HG03097 (cell line): ENCODE data around the gene RSU1.
"Not testable (repeated sequence)": the region's sequence is repeated elsewhere in the genome, so short reads cannot be mapped to it uniquely, and the experiment has no call there.

ENCODE experiments used
- ATAC-seq: cut with Tn5 transposase; IDR thresholded peaks from one replicate; pipeline ENCODE4 v1.9.1; 2021; ENCODE audit not compliant: unreplicated experiment, low FRiP score

Gene RSU1

DNA sequence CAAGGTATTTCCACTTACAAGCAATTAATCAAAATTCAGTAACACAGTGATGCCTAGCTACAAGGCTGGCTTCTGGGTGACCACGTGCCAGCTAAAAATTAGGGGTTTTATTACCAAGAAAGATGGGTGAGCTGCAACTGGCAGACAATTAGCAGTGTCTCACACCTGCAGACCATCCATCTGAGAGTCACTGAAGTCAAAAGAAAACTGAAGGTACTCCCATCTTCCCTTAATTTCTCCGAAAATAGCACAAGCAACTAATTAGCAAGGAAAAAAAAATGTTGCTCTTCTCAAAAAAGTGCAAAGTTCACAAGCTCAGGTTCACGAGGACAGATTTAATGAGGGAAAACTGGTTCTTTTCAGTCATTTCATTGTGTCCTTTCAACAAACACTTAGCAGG is 28.4 kb downstream of the RSU1 start:
- ATAC-seq: no peak

- ATAC-seq: no peak
Observed at GRCh38 chr10:16788125-16788524, 29.1 kb downstream of the RSU1 start.

DNA sequence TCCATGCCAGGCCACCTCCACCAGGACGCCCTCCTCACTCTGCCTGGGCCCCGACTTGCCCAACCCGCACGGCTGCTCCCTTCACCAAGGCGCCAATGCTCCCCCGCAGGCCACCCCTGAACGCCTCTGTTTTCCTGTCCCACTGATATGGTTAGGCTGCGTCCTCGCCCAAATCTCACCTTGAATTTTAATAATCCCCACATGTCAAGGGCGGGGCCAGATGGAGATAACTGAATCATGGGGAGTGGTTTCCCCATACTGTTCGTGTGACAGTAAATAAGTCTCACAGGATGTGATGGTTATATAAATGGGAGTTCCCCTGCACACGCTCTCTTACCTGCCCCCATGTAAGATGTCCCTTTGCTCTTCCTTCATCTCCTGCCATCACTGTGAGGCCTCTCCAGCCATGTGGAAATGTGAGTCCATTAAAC is 29.8 kb downstream of the RSU1 start:
- peak; percentile 63 for ATAC-seq

- no peak for ATAC-seq
Observed at GRCh38 chr10:16780338-16780880, 36.8 kb downstream of the RSU1 start.

GRCh38 chr10:16779384-16779915 is 37.8 kb downstream of the RSU1 start:
- no peak for ATAC-seq

DNA sequence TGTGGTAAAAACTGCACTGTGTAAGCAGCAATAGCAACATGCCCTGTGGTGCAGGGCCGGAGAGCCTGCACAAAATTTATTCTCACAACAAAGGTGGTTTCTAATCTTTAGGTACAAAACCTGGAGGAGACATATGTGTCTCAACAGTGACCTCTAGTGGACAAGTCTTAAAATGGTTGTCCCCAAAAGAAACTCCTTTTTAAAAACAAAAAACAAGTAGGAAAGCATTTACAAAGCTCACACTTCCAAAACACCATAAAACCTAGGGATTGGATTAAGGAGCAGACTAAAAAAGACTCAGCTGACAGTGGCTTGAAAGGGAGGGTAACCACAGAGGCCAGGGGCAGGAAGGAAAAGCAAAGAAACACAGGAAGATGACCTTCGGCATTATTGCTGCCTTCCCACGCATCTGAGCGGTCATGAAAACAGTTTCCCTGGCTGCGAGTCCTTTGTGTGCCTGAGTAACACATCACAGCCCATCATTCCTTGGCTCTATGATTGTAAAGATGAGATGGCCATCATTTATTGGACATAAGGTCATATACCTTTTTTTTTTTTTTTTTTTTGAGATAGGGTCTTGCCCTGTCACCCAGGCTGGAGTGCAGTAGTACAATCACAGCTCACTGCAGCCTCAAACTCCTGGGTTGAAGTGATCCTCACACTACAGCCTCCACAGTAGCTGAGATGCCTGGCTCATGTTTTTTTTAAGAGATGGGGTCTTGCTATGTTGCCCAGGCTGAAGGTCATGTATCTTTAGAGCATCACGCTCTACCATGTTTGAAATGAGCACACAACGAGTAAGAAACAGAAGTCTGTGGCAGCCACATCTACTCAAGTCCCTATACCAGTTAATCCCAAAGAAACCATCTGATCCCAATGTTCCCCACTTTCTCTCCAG is 39.5 kb downstream of the RSU1 start:
- ATAC-seq: no peak

DNA sequence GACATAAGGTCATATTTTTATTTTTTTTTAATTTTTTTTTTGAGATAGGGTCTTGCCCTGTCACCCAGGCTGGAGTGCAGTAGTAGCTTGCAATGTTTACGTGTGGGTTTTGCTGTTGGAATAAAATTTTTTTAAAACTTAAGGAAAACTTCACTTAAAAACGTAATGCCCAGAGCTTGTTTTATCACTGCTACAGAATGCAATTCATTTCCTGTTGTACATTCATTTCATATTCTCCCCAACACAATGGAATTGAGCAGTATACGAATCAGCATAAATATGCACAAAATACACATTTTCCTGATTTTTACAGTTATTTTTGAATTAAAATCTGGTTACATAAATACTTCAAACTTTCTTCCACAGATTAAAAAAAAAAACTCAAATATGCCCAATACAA is 40.3 kb downstream of the RSU1 start:
- ATAC-seq: no peak

DNA sequence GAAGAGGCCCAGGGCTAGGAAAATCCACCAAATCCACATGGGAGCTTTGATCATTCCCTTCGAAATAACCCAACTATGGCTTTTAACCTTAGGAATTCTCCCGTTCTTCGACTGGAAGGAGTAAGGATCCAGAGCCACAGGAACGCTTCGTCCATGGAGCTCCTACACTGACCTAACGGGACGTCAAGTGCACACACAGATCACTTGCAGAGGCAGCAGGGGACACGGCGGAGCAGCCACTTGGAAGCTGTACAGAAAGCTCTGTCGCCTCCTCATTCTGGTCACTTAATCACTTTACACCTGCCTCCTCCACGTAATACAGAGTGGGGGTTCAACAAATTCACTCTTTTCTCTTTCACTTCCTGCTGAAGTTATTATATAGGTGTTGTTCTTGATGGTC is 43.9 kb downstream of the RSU1 start:
- ATAC-seq: no peak

DNA sequence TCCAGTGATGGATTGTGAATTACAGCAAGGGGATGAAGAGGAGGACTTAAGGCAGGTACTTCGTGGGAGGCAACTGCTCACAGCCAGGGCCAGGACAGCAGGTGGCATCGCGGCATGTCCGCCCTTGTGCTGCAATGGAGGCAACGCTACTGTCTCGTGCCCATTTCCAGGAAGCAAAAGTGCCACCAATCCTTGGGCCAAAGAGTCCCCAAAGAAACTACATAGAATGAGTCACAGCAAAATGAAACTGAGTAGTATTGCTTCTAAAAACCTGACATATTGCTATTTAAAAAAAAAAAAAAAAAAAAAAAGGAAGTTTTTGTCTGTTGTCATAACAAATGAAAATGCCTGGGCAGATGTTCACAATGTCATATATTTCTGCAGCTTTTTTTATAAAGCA is 46.6 kb downstream of the RSU1 start:
- ATAC-seq: no peak

DNA sequence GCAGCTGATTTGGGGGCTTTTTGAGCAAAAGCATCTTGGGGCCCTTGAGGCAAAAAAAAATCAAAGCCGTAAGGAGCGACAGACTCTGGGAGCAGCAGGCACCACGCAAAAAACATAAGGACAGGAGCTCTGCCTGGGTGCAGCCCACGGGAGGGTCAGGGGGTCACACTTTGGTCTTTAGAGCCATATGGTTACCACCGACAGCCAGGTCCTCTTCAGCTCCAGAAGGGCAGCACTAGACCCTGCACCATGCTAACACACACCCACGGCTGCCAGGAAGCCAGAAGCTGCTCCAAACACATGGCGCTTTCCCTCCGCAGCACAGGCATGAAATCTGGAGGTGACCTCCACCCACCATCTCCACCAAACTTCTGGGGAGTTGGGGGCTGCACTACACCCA is 47.1 kb downstream of the RSU1 start:
- no peak for ATAC-seq

DNA sequence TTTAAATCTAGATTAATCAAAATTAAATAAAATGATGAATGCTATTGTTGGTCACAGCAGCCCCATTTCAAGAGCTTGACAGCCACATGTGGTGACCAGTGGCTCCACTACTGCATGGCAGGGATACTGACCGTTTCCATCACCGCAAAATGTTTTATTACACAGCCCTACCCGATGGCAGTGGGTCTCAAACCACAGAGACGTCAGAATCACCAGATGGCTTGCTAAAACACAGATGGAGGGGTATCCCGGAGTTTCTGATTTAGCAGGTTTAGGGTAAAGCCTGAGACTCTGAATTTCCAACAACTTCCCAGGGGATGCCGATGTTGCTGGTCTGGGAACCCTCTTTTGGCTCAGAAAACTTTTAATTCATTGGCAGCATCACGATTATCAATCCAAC is 47.9 kb downstream of the RSU1 start:
- ATAC-seq: no peak

- ATAC-seq: no peak
Observed at GRCh38 chr10:16768702-16769101, 48.5 kb downstream of the RSU1 start.

DNA sequence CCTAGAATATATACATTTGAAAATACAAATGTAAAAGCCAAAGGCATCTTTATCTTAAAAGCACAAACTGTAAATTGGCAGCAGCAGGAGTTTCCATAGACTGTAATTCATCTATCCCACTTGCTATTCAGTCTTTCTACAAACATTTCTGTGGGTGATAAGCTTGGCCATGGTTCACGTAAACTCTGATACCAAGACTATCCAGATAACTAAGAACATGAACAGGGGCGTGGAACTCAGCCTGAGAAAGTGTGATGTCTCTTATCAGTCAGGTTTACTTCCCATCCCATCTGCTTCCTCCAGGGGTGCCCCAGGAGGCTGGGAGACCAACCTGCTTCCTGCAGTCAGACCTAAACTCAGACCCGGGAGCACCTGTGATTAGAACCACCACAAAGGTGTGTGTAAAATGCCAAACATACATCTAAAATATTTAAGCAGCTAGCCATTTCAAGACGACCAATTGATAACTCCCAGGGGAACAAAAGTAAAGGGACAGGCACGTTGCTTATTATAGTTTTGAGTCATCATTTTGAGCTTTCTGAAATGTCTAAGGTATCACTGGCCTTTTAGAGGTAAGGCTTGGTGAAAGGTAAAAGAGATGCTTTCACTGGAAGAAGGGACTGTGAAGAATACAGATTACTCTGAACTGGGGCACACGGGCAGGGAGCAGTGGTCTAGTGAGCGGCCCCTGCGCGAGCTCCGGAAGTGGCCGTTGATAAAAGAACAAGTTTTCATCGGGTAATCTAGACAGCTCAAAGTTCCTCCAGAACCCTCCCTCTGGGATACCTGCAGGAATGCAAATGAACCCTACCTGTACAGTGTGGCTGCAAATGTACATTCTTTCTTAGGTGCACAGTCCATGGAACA is 51.5 kb downstream of the RSU1 start:
- ATAC-seq: peak; percentile 55

DNA sequence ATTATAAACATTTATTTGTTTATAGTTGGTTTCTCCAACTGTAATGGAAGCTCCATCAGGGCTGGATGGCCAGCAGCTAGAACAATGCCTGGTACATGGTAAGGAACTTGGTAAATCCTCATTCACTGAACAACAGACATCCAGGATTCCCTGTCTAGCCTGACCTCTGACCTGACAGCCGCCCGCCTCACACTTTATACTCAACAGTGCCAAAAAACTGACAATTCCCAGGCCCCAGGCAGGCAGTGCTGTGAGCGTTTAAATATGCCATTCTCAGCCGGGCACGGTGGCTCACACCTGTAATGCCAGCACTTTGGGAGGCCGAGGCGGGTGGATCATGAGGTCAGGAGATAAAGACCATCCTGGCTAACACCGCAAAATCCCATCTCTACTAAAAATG is 55.9 kb downstream of the RSU1 start:
- no peak for ATAC-seq

GRCh38 chr10:16756561-16757221 is 60.5 kb downstream of the RSU1 start:
- ATAC-seq: no peak

- no peak for ATAC-seq
Observed at GRCh38 chr10:16754765-16755164, 62.5 kb downstream of the RSU1 start.

DNA sequence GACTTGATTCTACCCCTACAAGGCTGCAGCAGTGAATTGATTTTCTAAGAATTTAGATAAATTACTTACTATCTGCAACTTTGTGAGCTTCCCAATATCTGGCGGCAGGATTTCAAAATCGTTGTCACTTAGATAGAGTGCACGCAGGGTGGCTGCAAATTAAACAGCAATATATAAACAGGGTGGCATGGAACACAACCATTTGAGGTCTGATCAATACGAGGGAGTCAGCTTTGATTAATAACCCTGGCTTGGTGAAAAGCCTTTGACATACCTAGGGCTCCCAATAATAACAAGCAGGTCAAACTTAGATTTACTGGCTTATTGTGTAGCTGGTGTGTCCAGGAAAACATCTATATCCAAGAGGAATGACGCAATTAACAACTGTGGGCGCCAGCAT is 64.4 kb downstream of the RSU1 start:
- ATAC-seq: not testable (repeated sequence)

- ATAC-seq: no peak
Observed at GRCh38 chr10:16752099-16752498, 65.1 kb downstream of the RSU1 start.

- no peak for ATAC-seq
Observed at GRCh38 chr10:16751244-16751643, 66.0 kb downstream of the RSU1 start.

GRCh38 chr10:16750461-16750860 is 66.8 kb downstream of the RSU1 start:
- no peak for ATAC-seq

DNA sequence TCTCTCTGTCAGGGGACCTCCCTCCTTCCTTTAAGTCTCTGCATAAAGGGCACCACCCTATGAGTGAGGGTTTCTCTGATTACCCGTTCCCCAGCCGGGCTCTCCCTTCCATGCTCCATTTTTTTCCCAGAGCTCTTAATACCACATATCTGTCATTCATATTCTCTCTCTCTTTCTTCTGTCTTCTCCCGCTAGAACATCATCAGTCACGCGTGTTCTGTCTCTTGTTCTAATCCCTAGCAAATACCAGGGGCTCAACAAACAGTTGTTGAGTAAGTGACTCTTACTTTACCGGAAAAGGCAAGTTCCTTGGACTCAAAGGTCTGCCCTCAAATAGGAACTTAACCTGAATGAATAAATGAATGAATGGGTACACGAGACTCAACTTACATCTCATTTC is 68.5 kb downstream of the RSU1 start:
- no peak for ATAC-seq
